ENCODE data around the gene TRPM3. TPM values are rescaled to one million over a fixed set of nuclear protein-coding genes. Genes with fewer than 3 reads are reported as not detected.

Gene TRPM3
- total RNA-seq, 1 experiment from 2014 or later, result 5.4 TPM

GRCh38 chr9:71042448-71042990 lies 78.9 kb downstream of the TRPM3 start:
- H3K9me3 Mint-ChIP-seq, result no peaks in the 10 kb centered on the region
- peaks cover 22% of the 10 kb centered on the region for H3K4me1 Mint-ChIP-seq
- TF ChIP-seq MLX (CRISPR knock-in tag; IDR thresholded peaks at IDR 0.05) (no peak), ZNF121 (CRISPR knock-in tag; IDR thresholded peaks at IDR 0.05) (no peak), SMAD3 (CRISPR knock-in tag; IDR thresholded peaks at IDR 0.05; ENCODE audit: borderline replicate concordance) (no peak), TCF7 (CRISPR knock-in tag; IDR thresholded peaks at IDR 0.05; ENCODE audit: low read depth) (no peak), ATF6 (CRISPR knock-in tag; IDR thresholded peaks at IDR 0.05) (no peak), OVOL2 (CRISPR knock-in tag; IDR thresholded peaks at IDR 0.05; ENCODE audit: borderline replicate concordance) (no peak), ARID4B (CRISPR knock-in tag; IDR thresholded peaks at IDR 0.05; ENCODE audit: borderline replicate concordance) (no peak), CBFB (CRISPR knock-in tag; IDR thresholded peaks at IDR 0.05; ENCODE audit: low read depth) (no peak), MAX (CRISPR knock-in tag; IDR thresholded peaks at IDR 0.05) (no peak), PRDM15 (CRISPR knock-in tag; IDR thresholded peaks at IDR 0.05) (no peak), NR3C1 (CRISPR knock-in tag; conservative IDR thresholded peaks at IDR 0.05; ENCODE audit: low read depth) (no peak), SMAD4 (CRISPR knock-in tag; IDR thresholded peaks at IDR 0.05) (no peak), ZBTB43 (CRISPR knock-in tag; IDR thresholded peaks at IDR 0.05) (no peak), EMX1 (CRISPR knock-in tag; IDR thresholded peaks at IDR 0.05) (no peak), CTCF (IDR thresholded peaks at IDR 0.05) (no peak), CREM (CRISPR knock-in tag; IDR thresholded peaks at IDR 0.05) (no peak), JUN (CRISPR knock-in tag; IDR thresholded peaks at IDR 0.05) (no peak), ERG (CRISPR knock-in tag; IDR thresholded peaks at IDR 0.05) (no peak), GRHL2 (CRISPR knock-in tag; IDR thresholded peaks at IDR 0.05; ENCODE audit: insufficient replicate concordance, severe bottlenecking) (no peak), ZBTB21 (CRISPR knock-in tag; IDR thresholded peaks at IDR 0.05; ENCODE audit: borderline replicate concordance) (no peak)
- CTCF ChIA-PET, result interaction anchor here (0.6 kb wide), 1 partner anchor 206 kb away, joined by 3 read pairs; no protein-coding TSS in a partner anchor
- POLR2A ChIA-PET, result no interaction called here
- H3K27me3 Mint-ChIP-seq (ENCODE audit: low read depth), result no peaks in the 10 kb centered on the region
- H3K27ac Mint-ChIP-seq, result no peak overlapping the region
- H3K36me3 Mint-ChIP-seq, result no peaks in the 10 kb centered on the region
- ATAC-seq, result no peak
- H3K4me3 Mint-ChIP-seq, result no peak overlapping the region
- no peak for DNase-seq (ENCODE audit: low spot score)

Data from WTC11 (cell line).